Measurements from ENCODE around the gene LRCH1.

GRCh38 chr13:46615888-46616531, 63.0 kb downstream of the LRCH1 start:
- no peak for TF ChIP-seq USF1 (IDR thresholded peaks at IDR 0.05)
- TF ChIP-seq TCF12 (IDR thresholded peaks at IDR 0.05; ENCODE audit: low read depth): no peak
- TF ChIP-seq CREB1 (IDR thresholded peaks at IDR 0.05; ENCODE audit: low read depth): no peak
- no peak for TF ChIP-seq FOXM1 (IDR thresholded peaks at IDR 0.05; ENCODE audit: borderline replicate concordance, low read depth)
- no peak for TF ChIP-seq MAX (IDR thresholded peaks at IDR 0.05)
- TF ChIP-seq EP300 (IDR thresholded peaks at IDR 0.05; ENCODE audit: borderline replicate concordance): no peak
